HEK293T (cell line): ENCODE measurements around the gene TMEM184B.

Source experiments
- CTCF ChIA-PET: fragments of 350-600 bp; formaldehyde crosslinking; extraction: SDS; loops from one replicate; lab custom pipeline; 2021; ENCODE audit warnings: antibody characterized with exemption, inconsistent platforms; lab: Yijun Ruan, JAX
- POLR2A ChIA-PET: fragments of 350-600 bp; formaldehyde crosslinking; extraction: SDS; loops from one replicate; lab custom pipeline; 2020; ENCODE audit warnings: antibody characterized with exemption, inconsistent platforms; lab: Yijun Ruan, JAX
- DNase-seq: peaks from one replicate; pipeline ENCODE4 v3.0.0; 2012; ENCODE audit warnings: mixed read lengths; ENCODE audit errors: extremely low spot score
- ARNT ChIP-seq: fragments of 450-650 bp; IDR thresholded peaks from 2 replicates; pipeline ENCODE4 v1.6.1; 2017; ENCODE audit warnings: mild to moderate bottlenecking
- BHLHE40 ChIP-seq: fragments of 450-650 bp; IDR thresholded peaks from 2 replicates; pipeline ENCODE4 v1.6.1; 2016; ENCODE audit warnings: mild to moderate bottlenecking, moderate library complexity, borderline replicate concordance
- CTBP1 ChIP-seq: fragments of 450-650 bp; IDR thresholded peaks from 2 replicates; pipeline ENCODE4 v1.6.1; 2016; ENCODE audit warnings: borderline replicate concordance
- ELF4 ChIP-seq: fragments of 450-650 bp; IDR thresholded peaks from 2 replicates; pipeline ENCODE4 v1.6.1; 2017; ENCODE audit warnings: antibody characterized with exemption
- FOXA1 ChIP-seq: fragments of 450-650 bp; IDR thresholded peaks from 2 replicates; pipeline ENCODE4 v1.6.1; 2016; ENCODE audit warnings: mild to moderate bottlenecking
- FOXK2 ChIP-seq: fragments of 450-650 bp; IDR thresholded peaks from 2 replicates; pipeline ENCODE4 v1.6.1; 2016; ENCODE audit warnings: mild to moderate bottlenecking
- FOXM1 ChIP-seq: fragments of 450-650 bp; IDR thresholded peaks from 2 replicates; pipeline ENCODE4 v1.6.1; 2017; ENCODE audit warnings: mild to moderate bottlenecking, borderline replicate concordance
- HDGF ChIP-seq: fragments of 450-650 bp; IDR thresholded peaks from 2 replicates; pipeline ENCODE4 v1.6.1; 2017; ENCODE audit warnings: antibody characterized with exemption, borderline replicate concordance
- L3MBTL2 ChIP-seq: fragments of 450-650 bp; conservative IDR thresholded peaks from 2 replicates; pipeline ENCODE4 v1.6.1; 2016; ENCODE audit warnings: mild to moderate bottlenecking
- LEF1 ChIP-seq: fragments of 450-650 bp; IDR thresholded peaks from 2 replicates; pipeline ENCODE4 v1.6.1; 2017; ENCODE audit warnings: mild to moderate bottlenecking, borderline replicate concordance
- NFRKB ChIP-seq: fragments of 450-650 bp; IDR thresholded peaks from 2 replicates; pipeline ENCODE4 v1.6.1; 2016; ENCODE audit warnings: mild to moderate bottlenecking, moderate library complexity
- SP1 ChIP-seq: fragments of 450-650 bp; IDR thresholded peaks from 2 replicates; pipeline ENCODE4 v1.6.1; 2017
- SUZ12 ChIP-seq: fragments of 450-650 bp; IDR thresholded peaks from 2 replicates; pipeline ENCODE4 v1.6.1; 2016; ENCODE audit warnings: mild to moderate bottlenecking
- TARDBP ChIP-seq: fragments of 450-650 bp; IDR thresholded peaks from 2 replicates; pipeline ENCODE4 v1.6.1; 2016
- ZNF384 ChIP-seq: fragments of 450-650 bp; IDR thresholded peaks from 2 replicates; pipeline ENCODE4 v1.6.1; 2016
- TF ChIP-seq, protein P1 (sequence below): fragments of 450-650 bp; IDR thresholded peaks from 2 replicates; pipeline ENCODE4 v1.6.1; 2016

The TMEM184B gene

DNA sequence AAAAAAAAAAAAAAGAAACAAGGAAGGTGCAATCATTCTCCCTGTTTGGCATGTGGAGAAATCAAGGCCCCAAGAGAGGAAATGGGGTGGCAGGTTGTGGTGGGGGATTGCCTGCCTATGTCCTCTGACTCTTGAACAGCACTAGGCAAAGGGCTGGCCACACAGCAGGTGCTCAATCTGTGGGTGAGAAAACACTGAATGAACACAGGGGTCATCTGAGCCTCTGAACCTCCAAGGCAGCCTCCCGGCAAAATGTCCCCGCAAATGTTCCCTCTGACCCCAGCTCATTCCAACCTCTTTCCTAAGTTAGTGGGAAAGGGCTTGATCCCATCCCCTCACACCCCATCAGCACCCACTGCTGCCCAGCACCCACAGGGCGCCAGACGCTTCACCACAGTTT lies 95.8 kb downstream of the TMEM184B start:
- no peak for TF ChIP-seq LEF1
- TF ChIP-seq L3MBTL2: no peak
- no peak for TF ChIP-seq ZNF384
- no peak for TF ChIP-seq FOXM1
- TF ChIP-seq, protein P1, sequence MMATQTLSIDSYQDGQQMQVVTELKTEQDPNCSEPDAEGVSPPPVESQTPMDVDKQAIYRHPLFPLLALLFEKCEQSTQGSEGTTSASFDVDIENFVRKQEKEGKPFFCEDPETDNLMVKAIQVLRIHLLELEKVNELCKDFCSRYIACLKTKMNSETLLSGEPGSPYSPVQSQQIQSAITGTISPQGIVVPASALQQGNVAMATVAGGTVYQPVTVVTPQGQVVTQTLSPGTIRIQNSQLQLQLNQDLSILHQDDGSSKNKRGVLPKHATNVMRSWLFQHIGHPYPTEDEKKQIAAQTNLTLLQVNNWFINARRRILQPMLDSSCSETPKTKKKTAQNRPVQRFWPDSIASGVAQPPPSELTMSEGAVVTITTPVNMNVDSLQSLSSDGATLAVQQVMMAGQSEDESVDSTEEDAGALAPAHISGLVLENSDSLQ: no peak
- TF ChIP-seq CTBP1: no peak
- TF ChIP-seq FOXA1: no peak
- TF ChIP-seq SUZ12: no peak
- no peak for TF ChIP-seq TARDBP
- no peak for TF ChIP-seq BHLHE40
- TF ChIP-seq ELF4: no peak
- no peak for TF ChIP-seq FOXK2
- no peak for TF ChIP-seq SP1
- POLR2A ChIA-PET: no interaction called here
- CTCF ChIA-PET: interaction anchor here (1.7 kb wide), 1 partner anchor 62 kb away, joined by 5 read pairs; no protein-coding TSS in a partner anchor
- no peak for DNase-seq

DNA sequence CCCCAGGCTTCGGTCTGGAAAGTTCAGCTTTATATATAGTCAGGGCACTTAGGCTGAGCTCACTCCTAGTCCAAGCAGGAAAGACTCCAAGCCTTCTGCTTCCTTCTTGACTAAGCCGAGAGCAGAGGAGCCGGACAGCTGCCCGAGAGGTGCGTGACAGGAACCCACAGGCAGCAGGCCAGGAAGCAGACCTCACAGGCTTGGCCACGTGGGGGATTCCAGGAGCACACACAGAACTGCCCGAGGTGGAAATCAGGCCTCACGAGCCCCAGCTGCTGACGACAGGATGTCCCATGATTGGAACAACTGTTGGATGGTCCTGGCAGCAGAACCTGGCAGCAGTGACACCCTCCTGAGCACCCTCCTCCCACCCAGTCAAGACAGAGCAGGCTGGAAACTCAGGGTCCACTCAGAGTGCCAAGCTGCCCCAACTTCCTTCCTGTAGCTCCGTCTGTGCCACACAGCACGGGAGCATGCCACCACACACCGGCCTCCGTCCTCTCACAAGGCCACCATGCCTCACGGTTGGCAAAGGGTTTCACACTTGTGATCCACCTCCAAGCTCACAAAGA lies 96.6 kb downstream of the TMEM184B start:
- no peak for DNase-seq
- ChIA-PET CTCF (no interaction called here), POLR2A (no interaction called here)
- TF ChIP-seq FOXK2 (no peak), TARDBP (no peak), SUZ12 (no peak), ELF4 (no peak), LEF1 (no peak), ARNT (no peak), FOXA1 (no peak)
- TF ChIP-seq, protein P1: no peak

DNA sequence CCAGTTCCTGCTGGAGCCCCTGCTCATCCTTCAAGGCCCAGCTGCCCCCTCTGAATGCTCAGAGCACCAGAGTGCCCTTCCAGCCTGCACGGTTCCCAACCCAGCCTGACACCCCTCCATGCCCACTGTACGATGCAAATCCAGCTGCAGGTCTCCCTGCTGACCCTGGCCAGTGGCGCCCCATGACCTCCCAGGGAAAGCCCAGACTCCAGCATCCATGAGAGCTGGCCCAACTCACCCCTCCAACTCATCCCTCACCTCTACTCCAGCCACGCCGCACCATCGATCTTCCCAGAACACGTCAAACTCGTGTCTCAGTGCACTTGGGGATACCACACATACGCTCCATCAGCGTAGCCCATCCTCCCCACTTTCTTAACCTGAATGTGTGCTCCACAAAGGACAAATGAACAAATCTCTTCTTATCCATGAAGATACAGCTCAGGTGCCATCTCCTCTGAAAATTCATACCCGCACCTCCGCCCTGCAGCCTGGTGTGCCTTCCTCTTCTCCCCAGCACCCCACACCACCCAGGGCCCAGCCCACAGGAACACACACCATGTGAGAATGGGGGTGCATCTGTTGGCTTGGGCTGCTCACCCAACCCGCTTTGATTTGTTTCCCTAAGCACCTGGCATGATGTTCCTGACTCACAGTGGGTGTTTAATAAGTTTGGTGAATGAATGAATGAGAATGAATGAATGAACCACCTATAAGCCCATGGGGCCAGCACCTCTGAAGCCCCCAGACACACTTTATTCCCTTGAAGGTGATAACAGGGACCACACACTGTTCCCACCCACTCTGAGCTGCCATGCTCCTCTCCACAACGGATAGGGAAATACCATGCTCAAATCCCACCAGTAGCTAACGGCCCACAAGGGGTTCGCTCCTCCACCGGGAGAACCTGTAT lies 97.3 kb downstream of the TMEM184B start:
- no peak for DNase-seq
- POLR2A ChIA-PET: interaction anchor here (1.4 kb wide), 1 partner anchor 11 kb away, joined by 3 read pairs; no protein-coding TSS in a partner anchor
- CTCF ChIA-PET: no interaction called here
- TF ChIP-seq CTBP1 (no peak), BHLHE40 (no peak), ARNT (no peak), LEF1 (no peak), SUZ12 (no peak), NFRKB (no peak), TARDBP (no peak), L3MBTL2 (no peak), FOXA1 (no peak), FOXM1 (no peak), ZNF384 (no peak), HDGF (no peak), ELF4 (no peak), SP1 (no peak), FOXK2 (no peak)
- TF ChIP-seq, protein P1: no peak

DNA sequence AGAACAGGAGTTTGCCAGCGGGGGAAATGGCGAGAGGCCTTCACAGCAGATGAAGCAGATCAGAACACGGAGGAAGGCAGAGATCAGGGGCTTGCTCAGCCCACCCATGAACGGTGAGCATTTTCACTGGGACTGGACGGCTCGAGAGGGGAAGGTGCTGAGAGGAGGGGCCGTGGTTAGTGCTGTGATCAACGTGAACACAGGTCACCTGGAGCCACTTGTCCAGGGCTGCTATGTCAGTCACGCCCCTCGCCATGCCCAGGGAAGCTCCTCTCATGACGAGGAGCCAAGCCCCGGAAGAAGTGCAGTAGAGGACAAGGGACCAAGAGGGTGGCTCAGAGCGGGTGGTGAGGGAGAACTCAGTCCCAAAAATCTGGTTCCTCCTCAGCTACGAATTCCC lies 98.2 kb downstream of the TMEM184B start:
- TF ChIP-seq NFRKB: no peak
- no peak for TF ChIP-seq LEF1
- TF ChIP-seq FOXK2: no peak
- TF ChIP-seq SP1: no peak
- no peak for TF ChIP-seq CTBP1
- TF ChIP-seq ZNF384: no peak
- TF ChIP-seq ARNT: no peak
- no peak for TF ChIP-seq BHLHE40
- TF ChIP-seq ELF4: no peak
- no peak for DNase-seq
- POLR2A ChIA-PET: interaction anchor here (1.4 kb wide), 1 partner anchor 10 kb away, joined by 3 read pairs; no protein-coding TSS in a partner anchor
- CTCF ChIA-PET: interaction anchor here (0.6 kb wide), 1 partner anchor 547 kb away, joined by 3 read pairs; no protein-coding TSS in a partner anchor

DNA sequence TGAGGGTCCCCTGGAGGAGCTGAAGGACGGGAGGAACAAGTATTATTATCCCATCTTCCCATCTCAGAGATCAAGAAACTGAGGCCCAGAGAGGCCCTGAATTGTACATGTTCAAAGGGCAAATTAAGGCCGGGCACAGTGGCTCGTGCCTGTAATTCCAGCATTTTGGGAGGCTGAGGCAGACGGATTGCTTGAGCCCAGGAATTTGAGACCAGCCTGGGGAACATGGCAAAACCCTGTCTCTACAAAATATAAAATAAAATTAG lies 99.2 kb downstream of the TMEM184B start:
- ChIA-PET POLR2A (interaction anchor here (0.8 kb wide), 1 partner anchor 13 kb away, joined by 3 read pairs; no protein-coding TSS in a partner anchor), CTCF (no interaction called here)
- DNase-seq: no peak
- TF ChIP-seq FOXA1 (no peak), LEF1 (no peak), TARDBP (no peak), FOXK2 (no peak), L3MBTL2 (no peak), BHLHE40 (no peak), ZNF384 (no peak), ELF4 (no peak), HDGF (no peak)
- TF ChIP-seq, protein P1: no peak
